Measurements from ENCODE around the gene TIMD4. TPM values are rescaled to one million over a fixed set of nuclear protein-coding genes. Genes with fewer than 3 reads are reported as not detected.

Gene TIMD4
- total RNA-seq, 1 donor from 2014 or later: not detected

- Mint-ChIP-seq H3K4me1 (ENCODE audit: low read depth, unreplicated experiment) (no peaks in the 10 kb centered on the region), H3K27ac (ENCODE audit: unreplicated experiment) (no peak overlapping the region), H3K36me3 (ENCODE audit: low read depth, unreplicated experiment) (no peaks in the 10 kb centered on the region), H3K4me3 (ENCODE audit: unreplicated experiment) (no peak overlapping the region), H3K27me3 (ENCODE audit: low read depth, unreplicated experiment) (no peaks in the 10 kb centered on the region), H3K9me3 (ENCODE audit: unreplicated experiment) (no peaks in the 10 kb centered on the region)
- no peak for TF ChIP-seq EZH2 (IDR thresholded peaks at IDR 0.05; ENCODE audit: insufficient read depth, low read length)
- TF ChIP-seq CTCF (IDR thresholded peaks at IDR 0.05; ENCODE audit: insufficient read depth, low read depth, low read length): no peak
- no peaks in the 10 kb centered on the region for H3K36me3 ChIP-seq (ENCODE audit: insufficient read depth, low read length)
- no peaks in the 10 kb centered on the region for H3K9me3 ChIP-seq (ENCODE audit: insufficient read depth, low read depth, low read length)
- H3K4me1 ChIP-seq (ENCODE audit: insufficient read depth, low read length): no peaks in the 10 kb centered on the region
- H3K4me2 ChIP-seq (ENCODE audit: low read length): no peak overlapping the region
- no peaks in the 10 kb centered on the region for H3K79me2 ChIP-seq (ENCODE audit: insufficient read depth, low read length)
- FAIRE-seq (no peak), DNase-seq (ENCODE audit: low read depth) (no peak)
- H3K27ac ChIP-seq (ENCODE audit: low read depth, low read length): no peak overlapping the region
- no peaks in the 10 kb centered on the region for H3K27me3 ChIP-seq (ENCODE audit: insufficient read depth, low read length)
- no peaks in the 10 kb centered on the region for H4K20me1 ChIP-seq (ENCODE audit: insufficient read depth, low read length)
- H3K9ac ChIP-seq (ENCODE audit: low read length): no peak overlapping the region
- H3K4me3 ChIP-seq (ENCODE audit: insufficient read depth, low read depth, low read length): no peak overlapping the region
- H2AFZ ChIP-seq (ENCODE audit: low read depth, low read length): no peak overlapping the region
These were observed 6.7 kb downstream of the TIMD4 start for GRCh38 chr5:156956321-156956720.

- TF ChIP-seq CTCF (IDR thresholded peaks at IDR 0.05; ENCODE audit: insufficient read depth, low read depth, low read length) (no peak), EZH2 (IDR thresholded peaks at IDR 0.05; ENCODE audit: insufficient read depth, low read length) (no peak)
- no peak overlapping the region for H3K4me3 Mint-ChIP-seq (ENCODE audit: unreplicated experiment)
- no peaks in the 10 kb centered on the region for H3K4me1 ChIP-seq (ENCODE audit: insufficient read depth, low read length)
- no peak overlapping the region for H2AFZ ChIP-seq (ENCODE audit: low read depth, low read length)
- H3K9me3 ChIP-seq (ENCODE audit: insufficient read depth, low read depth, low read length): no peaks in the 10 kb centered on the region
- H3K36me3 ChIP-seq (ENCODE audit: insufficient read depth, low read length): no peaks in the 10 kb centered on the region
- no peaks in the 10 kb centered on the region for H3K27me3 ChIP-seq (ENCODE audit: insufficient read depth, low read length)
- no peak overlapping the region for H3K27ac ChIP-seq (ENCODE audit: low read depth, low read length)
- no peak overlapping the region for H3K9ac ChIP-seq (ENCODE audit: low read length)
- H3K4me3 ChIP-seq (ENCODE audit: insufficient read depth, low read depth, low read length): no peak overlapping the region
- H3K27ac Mint-ChIP-seq (ENCODE audit: unreplicated experiment): no peak overlapping the region
- no peaks in the 10 kb centered on the region for H3K4me1 Mint-ChIP-seq (ENCODE audit: low read depth, unreplicated experiment)
- DNase-seq (ENCODE audit: low read depth): no peak
- no peak for FAIRE-seq
- peaks cover 2% of the 10 kb centered on the region for H3K9me3 Mint-ChIP-seq (ENCODE audit: unreplicated experiment)
- no peak overlapping the region for H3K4me2 ChIP-seq (ENCODE audit: low read length)
- no peaks in the 10 kb centered on the region for H3K27me3 Mint-ChIP-seq (ENCODE audit: low read depth, unreplicated experiment)
- H3K36me3 Mint-ChIP-seq (ENCODE audit: low read depth, unreplicated experiment): peaks cover 1% of the 10 kb centered on the region
- no peaks in the 10 kb centered on the region for H3K79me2 ChIP-seq (ENCODE audit: insufficient read depth, low read length)
- H4K20me1 ChIP-seq (ENCODE audit: insufficient read depth, low read length): no peaks in the 10 kb centered on the region
These were observed 11.7 kb downstream of the TIMD4 start for GRCh38 chr5:156951359-156951758.

GRCh38 chr5:156950716-156951115 is 12.3 kb downstream of the TIMD4 start:
- Mint-ChIP-seq H3K9me3 (ENCODE audit: unreplicated experiment) (peaks cover 2% of the 10 kb centered on the region), H3K4me3 (ENCODE audit: unreplicated experiment) (no peak overlapping the region), H3K4me1 (ENCODE audit: low read depth, unreplicated experiment) (no peaks in the 10 kb centered on the region), H3K27me3 (ENCODE audit: low read depth, unreplicated experiment) (no peaks in the 10 kb centered on the region), H3K27ac (ENCODE audit: unreplicated experiment) (no peak overlapping the region), H3K36me3 (ENCODE audit: low read depth, unreplicated experiment) (peaks cover 1% of the 10 kb centered on the region)
- Histone ChIP-seq H3K27me3 (ENCODE audit: insufficient read depth, low read length) (no peaks in the 10 kb centered on the region), H3K9me3 (ENCODE audit: insufficient read depth, low read depth, low read length) (no peaks in the 10 kb centered on the region), H3K79me2 (ENCODE audit: insufficient read depth, low read length) (no peaks in the 10 kb centered on the region), H3K4me3 (ENCODE audit: insufficient read depth, low read depth, low read length) (no peak overlapping the region), H3K36me3 (ENCODE audit: insufficient read depth, low read length) (no peaks in the 10 kb centered on the region), H2AFZ (ENCODE audit: low read depth, low read length) (no peak overlapping the region), H3K4me1 (ENCODE audit: insufficient read depth, low read length) (no peaks in the 10 kb centered on the region), H4K20me1 (ENCODE audit: insufficient read depth, low read length) (no peaks in the 10 kb centered on the region), H3K9ac (ENCODE audit: low read length) (no peak overlapping the region), H3K4me2 (ENCODE audit: low read length) (no peak overlapping the region), H3K27ac (ENCODE audit: low read depth, low read length) (no peak overlapping the region)
- FAIRE-seq: no peak
- no peak for DNase-seq (ENCODE audit: low read depth)
- no peak for TF ChIP-seq EZH2 (IDR thresholded peaks at IDR 0.05; ENCODE audit: insufficient read depth, low read length)
